SKM-1 treated with dmso at 0.1 percent for 144 hours (cell line): Measurements from ENCODE around the gene MPO.

Experiments
- DNase-seq: peaks from one replicate; lab custom pipeline; 2025; ENCODE audit not compliant: unreplicated experiment; lab: John Stamatoyannopoulos, UW

MPO gene

DNA sequence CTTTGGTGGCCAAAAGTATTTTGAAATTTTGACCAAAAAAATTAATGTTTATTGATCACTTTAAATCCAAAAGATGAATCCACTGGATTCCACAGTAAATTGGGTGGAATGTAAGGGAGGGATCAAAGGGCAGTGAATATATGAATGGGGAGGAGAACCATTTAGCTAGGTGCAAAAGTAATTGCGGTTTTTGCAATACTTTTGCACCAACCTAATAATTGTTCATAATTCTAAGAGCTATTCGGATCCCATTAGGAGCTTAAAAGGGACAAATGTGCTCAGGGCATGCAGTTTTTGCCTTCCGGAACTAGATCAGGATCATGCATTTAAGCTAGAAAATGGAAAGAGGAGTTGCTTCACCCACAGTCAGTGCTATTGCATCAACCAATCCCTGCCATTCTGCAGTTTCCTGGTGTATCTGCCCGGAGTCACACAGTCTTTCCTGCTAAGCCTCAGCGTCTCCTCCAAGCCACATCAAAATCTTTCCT is 42.5 kb downstream of the MPO start, which contains the start of gene LPO:
Gene LPO, plus strand, starts transcription at position 438 of the 488 bp plus-strand sequence. CDS start 4,396 bp downstream, outside the sequence.
- DNase-seq: no peak

DNA sequence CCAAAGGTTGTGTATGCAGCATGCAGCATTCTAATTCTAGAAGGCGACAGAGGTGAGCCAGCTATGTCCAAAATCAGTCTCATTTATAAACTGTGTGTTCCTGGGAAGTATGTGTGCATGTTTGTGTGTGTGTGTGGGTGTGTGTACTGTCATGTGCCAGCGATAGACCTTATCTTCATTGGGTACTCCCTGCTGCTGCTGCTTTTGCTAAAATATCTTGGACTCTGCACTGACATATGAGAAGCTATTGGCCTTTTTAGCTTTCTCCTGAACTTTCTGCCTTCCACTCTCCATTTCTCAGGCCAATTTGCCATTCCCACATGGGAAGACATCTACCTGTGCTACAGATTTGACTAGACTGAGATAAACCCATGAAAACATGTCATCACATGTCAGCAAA is 44.3 kb downstream of the MPO start:
- no peak for DNase-seq

DNA sequence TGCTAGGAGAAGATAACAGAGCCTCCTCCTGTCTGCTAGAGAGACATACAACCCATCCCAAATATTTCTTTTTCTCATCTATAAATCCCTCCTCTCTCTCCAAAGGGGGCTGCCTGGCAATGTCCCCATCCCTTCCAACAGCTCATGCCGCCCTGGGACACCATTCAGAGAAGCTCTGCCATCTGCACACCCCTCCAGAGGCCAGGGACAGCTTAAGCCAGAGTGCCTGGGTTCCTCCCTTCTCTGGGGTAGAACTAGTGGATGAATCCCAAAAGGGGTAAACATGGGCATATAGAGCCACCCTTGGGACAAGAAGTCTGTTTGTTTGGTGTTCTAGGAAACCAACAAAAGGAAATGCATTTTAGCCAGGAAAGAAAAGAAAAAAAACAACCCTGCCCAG is 44.9 kb downstream of the MPO start:
- DNase-seq: no peak

DNA sequence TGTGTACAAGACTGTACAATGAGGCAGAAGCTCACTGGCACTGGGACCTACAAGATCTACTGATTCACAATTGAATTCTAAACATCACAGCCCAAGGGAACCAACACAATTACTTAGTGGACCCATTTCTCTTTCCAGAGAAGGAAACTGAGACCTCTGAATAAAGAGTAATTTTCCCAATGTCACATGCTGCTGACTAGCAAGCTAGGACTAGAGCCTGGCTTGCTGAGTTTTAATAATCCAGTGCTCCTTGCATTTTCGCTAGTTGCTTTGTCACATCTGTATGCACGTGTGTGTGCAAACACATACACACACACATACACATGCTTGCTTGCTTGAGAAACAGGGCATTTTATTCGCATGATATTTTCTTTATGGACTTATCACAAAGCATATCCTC is 46.2 kb downstream of the MPO start:
- DNase-seq: no peak

DNA sequence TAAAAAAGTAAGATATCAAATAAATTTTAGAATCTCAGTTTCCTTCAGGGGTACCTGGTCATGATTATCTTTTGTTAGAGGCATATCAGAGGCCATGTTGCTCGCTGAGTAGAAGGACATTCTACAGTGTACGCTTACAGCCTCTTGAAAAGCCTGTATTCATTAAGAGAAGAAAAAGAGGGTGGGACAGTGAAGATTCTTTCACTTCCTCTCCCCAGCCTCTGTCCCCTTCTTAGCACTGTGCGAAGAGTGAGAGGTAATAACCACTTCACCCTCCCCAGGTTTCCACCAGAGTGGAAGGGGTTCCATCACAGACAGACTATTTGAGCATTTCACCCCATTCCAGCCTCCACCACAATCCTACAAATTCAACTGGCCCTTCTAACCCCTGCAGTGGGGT is 47.2 kb downstream of the MPO start:
- DNase-seq: peak; percentile 28

DNA sequence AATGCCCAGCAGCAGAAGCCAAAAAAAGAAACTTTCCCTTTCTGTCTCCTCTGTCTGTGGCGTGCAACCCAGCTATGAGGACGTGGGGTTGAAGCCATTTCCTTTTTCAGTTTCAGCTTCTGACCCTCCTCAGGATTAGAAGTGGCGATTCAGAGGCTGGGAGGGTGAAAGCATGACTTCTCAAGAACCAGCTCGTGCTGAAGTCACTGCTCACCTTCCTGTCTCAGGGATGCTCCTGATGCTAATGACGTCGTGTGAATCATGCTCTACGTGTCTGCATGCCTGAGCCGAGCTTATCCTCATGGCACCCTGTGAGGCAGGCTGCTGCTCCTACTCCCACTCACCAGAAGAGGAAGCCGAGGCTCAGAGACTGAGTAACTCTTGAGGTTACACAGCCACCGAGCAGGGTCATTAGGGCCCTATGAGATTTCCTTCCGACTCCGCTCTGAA is 48.0 kb downstream of the MPO start:
- DNase-seq: peak; percentile 95

DNA sequence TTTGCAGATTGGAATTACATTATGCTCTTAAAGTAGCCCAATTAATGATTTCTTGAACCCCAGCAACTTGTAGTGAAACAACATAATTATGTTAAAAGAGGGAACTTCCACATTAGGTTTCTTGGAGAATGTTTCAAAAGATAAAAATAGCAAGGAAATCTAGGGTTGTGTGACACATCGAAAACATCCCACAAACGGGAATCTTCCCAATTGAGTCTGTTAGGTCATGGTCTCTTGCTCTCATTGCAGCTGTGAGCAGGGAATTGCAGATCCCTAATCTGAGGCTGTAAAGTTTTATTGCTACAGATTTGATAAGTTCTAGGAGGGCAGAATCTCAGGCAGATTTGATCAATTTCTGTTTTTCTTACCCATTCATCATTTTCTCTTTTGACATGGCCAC is 49.1 kb downstream of the MPO start:
- DNase-seq: no peak

DNA sequence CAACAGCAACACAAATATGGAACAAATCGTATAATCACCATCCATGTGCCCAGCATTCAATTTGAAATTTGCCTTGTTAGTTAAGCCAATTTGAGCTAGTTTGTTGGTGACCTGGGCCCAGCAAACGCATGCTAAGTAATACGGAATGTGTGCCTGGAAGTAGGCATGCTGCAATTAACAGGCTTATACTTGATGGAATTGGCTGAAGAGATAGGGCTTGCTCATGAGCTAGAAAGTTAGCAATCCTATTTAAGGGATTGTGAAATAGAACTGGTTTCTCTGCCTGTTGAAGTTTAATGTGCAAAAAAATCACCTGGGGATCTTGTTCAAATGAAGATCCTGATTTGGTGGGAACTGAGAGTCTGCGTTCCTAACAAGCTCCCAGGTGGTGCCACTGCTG is 50.9 kb downstream of the MPO start:
- no peak for DNase-seq

DNA sequence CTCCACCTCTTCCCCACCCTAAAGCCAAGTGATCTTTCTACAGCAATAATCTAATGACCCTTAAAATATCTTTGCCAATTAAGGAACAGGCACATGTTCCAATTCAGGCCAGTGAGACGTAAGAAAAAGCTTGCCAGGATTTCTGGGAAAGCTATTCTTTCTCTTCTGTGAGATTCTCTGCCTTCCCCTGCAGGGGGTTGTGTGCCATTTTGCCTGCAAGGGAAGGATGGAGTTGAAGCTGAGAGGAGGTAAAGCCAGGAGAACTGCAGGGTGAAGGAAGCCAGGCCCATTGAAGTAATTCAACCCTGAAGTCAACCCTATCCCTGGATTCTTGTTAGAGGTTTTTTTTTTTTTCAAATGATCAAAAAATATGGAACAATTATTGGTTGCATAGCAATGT is 51.4 kb downstream of the MPO start:
- DNase-seq: no peak

DNA sequence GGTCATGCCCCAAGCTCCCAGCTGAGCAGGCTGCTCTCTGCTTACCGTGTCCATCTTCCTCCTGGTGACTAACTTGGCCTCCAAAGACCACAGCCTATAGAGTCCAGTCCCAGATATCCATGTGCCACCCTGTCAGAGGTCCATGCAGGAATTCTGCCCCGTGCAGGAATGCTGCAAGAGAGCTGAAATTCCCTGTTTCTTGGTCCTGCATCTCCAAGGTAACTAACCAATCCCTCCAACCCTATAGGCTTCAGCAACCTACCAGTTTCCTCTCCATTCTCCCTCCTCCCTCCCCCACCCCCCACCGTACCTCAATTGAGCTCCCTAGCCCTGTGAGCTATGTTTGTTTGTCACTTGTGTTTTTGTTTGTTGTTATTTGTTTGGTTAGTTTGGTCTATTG is 52.1 kb downstream of the MPO start:
- no peak for DNase-seq

DNA sequence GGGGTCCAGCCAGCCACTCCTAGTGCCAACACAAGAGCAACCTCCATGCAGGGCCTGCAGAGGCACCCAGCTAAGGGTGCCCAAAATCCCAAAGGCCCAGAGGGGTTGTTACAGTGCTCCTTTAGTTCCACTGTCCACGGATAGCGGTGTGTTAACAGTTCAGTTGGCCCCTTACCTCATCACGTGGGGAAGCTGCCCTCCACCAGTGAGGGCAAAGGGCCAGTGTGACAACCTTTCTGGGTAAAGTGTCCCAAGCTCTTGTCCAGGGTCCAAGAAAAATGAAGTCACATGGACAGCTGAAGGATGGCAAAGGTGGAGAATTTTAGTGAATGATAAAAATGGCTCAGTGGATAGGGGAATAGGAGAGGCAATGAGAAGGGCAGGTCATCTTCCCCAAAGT is 53.0 kb downstream of the MPO start:
- no peak for DNase-seq

DNA sequence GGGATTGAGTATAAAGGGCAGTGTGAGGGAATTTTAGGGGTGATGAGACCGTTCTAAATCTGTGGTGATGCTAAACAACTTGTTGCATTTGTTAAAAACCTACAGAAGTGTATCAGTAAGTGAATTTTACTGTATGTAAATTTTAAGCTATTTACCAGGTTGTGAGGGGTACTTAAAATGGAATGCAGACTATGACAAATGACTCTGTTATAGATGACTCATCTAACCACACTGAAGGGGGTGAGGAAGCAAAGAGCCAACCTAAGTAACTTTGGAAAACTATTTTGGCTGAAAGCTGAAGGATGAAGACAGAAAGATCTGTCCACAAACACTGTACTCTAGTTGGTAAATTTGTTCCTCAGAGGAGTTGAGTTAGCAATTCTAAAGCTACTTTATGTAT is 56.4 kb downstream of the MPO start:
- no peak for DNase-seq
